Astrocyte of the hippocampus (primary cell): ENCODE measurements around the gene PCP2.
A peak's percentile ranks its signal among the peaks of the same experiment; 100 is the strongest.
"Not testable (repeated sequence)": the region's sequence is repeated elsewhere in the genome, so short reads cannot be mapped to it uniquely, and the experiment has no call there.

Experiments
- DNase-seq: peaks from one replicate; pipeline ENCODE4 v3.0.0; 2011; ENCODE audit warnings: low read depth, low spot score

Gene PCP2

GRCh38 chr19:7661744-7662538 is 28.4 kb upstream of the PCP2 start:
- no peak for DNase-seq

GRCh38 chr19:7658219-7658686 is 24.7 kb upstream of the PCP2 start:
- no peak for DNase-seq

GRCh38 chr19:7657131-7657751 is 23.7 kb upstream of the PCP2 start:
- DNase-seq: no peak

GRCh38 chr19:7655581-7655980 is 22.1 kb upstream of the PCP2 start:
- DNase-seq: no peak

DNA sequence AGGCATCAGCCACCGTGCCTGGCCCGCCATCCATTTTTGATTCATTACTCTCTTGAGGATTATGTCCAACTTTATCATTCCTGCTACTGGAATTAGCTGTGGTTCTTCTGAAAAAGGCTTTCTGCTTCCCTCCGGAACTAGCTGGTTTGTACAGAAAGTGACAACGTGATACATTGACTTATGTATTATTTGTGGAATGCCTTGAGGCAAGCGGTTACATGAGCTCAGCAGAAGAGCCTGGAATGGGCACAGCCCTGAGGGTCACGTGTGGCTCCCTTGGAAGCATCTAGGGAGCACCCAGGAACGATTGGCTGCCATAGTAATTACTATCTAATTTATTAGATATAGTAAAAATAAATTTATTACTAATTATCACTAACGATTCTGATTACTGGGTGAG is 20.9 kb upstream of the PCP2 start:
- DNase-seq: no peak

- peak; percentile 79 for DNase-seq
Measured at GRCh38 chr19:7652061-7652641, 18.6 kb upstream of the PCP2 start.

DNA sequence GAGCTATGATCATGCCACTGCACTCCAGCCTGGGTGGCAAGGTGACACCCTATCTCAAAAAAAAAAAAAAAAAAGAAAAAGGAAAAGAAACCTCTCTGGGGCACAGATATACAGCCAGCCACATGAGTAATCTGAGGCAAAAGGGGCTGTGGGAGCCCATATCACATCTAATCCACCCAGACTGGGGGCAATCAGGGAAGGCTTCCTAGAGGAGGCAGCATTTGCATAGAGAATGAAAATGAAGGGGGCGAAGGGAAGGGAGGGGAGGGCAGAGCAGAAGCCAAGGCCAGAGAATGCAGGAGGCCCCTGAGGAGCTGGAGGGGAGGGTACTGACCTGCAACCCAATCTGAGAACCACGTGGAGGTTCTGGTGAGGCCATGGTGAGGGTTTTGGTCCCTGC is 16.6 kb upstream of the PCP2 start:
- DNase-seq: no peak

GRCh38 chr19:7648265-7649014 is 14.9 kb upstream of the PCP2 start:
- no peak for DNase-seq

DNA sequence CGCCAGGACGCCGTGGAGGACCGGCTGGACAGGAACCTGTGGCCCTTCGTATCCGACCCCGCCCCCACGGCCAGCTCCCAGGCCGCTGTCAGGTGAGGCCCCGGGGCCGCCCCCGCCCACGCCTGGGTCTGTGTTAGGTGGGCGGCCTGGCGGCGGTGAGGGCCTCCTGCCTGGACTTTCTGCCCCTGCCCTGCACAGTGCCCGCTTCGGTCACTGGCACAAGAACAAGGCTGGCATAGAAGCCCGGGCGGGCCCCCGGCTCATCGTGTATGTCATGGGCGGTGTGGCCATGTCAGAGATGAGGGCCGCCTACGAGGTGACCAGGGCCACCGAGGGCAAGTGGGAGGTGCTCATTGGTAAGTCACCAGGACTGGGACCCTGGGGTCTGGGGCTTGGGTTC is 13.6 kb upstream of the PCP2 start:
- no peak for DNase-seq

GRCh38 chr19:7646426-7646700 is 12.8 kb upstream of the PCP2 start:
- DNase-seq: no peak

DNA sequence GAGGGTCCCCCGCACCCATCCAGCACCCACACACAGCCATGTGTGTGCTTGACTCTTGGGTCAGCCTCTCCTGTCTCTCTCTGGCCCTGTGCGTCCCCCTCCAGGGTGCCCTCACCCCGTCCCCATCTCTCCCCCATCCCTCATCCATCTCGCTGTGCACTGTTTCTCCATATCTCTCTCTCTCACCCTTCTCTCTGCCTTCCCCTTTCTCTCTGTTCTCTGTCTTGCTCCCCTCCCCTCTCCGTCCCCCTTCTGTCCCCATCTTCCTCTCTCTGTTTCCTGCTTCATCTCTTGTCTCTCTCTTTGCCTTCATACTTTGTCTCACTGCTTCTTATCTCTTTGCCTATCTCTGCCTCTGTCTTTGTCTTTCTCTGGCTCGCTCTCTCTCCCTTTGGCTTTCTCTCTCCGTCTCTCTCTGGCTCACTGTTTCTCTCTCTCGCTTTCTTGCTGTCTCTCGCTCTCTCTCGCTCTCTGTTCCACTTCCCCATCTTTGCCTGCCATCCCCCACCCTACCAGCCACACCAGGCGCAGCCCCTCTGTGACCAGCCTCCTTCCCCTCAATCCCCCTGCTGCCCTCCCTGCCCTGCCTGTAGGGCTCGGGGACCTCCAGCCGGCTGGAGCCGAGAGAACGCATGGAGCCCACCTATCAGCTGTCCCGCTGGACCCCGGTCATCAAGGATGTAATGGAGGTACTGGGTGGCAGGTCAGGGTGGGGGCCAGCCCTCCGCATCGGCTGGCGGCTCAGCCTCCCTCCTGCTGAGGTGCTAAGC is 12.3 kb upstream of the PCP2 start:
- DNase-seq: no peak

GRCh38 chr19:7645163-7645562 is 11.6 kb upstream of the PCP2 start:
- no peak for DNase-seq

DNA sequence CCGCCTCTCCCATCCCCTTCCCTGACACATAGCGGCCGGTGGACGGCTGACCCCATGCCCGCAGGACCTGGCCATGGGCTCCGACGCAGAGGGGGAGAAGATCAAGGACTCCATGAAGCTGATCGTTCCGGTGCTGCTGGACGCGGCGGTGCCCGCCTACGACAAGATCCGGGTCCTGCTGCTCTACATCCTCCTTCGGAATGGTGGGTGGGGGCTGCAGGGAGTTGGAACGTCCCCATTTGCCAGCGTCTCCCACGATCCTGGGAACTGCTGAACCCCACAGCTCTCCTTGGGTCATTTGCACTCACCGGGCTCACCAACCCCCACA is 11.0 kb upstream of the PCP2 start:
- DNase-seq: no peak

- not testable (repeated sequence) for DNase-seq
Measured at GRCh38 chr19:7643629-7644549, 10.4 kb upstream of the PCP2 start.

DNA sequence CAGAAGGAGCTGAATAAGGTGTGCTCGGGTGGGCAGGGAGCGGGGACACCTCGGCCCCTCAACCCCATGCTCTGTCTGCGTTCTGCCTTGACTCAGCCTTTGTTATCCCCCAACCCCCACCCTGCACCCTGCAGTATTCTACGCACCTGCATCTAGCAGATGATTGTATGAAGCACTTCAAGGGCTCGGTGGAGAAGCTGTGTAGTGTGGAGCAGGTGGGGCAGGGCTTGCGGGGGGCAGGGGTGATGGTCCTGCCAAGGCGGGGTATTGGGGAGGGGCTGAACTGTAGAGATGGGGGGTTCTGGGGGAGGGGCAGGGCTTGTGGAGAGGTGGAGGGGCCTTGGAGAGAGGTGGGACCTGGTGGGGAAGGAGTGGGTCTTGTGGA is 9.5 kb upstream of the PCP2 start:
- DNase-seq: no peak

- DNase-seq: no peak
Measured at GRCh38 chr19:7642295-7643030, 8.9 kb upstream of the PCP2 start.

DNA sequence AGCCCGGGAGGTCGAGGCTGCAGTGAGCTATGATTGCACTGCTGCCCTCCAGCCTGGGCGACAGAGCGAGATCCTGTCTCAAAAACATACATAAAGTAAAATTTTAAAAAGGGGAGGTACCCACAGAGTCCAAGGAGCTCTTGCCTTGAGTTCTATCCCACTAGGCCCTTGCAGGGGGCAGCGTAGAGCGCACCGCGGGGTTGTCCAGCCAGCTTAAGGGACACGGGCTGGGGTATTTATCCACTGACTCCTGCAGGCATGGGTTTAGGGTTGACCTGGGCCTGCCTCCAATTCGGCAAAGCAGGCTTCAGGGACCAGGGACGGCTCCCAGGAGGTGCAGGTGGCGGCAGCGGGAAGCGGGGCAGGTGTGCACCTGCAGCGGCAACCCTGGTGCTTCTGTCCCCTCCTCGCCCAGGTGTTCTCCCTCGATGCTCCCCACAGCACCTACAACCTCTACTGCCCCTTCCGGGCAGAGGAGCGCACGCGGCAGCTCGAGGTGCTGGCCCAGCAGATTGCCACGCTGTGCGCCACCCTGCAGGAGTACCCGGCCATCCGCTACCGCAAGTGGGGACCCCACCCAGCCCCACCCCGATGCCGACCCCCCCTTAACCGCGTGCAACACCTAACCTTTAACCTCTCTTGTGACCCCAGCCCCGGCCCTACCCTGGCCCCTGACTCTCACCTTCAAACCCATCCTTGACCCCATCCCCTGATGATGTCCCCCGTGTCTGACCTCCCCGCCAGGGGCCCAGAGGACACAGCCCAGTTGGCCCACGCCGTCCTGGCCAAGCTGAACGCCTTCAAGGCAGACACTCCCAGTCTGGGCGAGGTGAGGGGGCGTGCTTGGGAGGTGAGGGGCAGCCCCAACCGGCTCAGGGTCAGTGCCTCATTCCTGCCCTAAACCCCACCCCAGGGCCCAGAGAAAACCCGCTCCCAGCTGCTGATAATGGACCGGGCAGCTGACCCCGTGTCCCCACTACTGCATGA is 8.1 kb upstream of the PCP2 start:
- DNase-seq: no peak

DNA sequence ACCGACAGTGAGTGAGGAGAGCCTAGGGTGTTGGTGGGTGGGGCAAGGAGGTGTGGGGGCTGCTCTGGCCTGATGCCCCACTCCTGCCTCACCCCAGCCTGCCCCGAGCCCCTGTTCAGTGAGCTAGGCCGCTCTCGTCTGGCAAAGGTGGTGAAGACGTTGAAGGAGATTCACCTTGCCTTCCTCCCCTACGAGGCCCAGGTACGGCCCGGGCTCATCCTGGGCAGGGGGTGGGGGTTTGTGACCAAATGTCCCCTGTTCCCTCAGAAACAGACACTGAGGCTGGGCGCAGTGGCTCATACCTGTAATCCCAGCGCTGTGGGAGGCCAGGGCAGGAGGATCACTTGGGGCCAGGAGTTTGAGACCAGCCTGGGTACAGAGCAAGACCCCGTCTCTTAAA is 7.3 kb upstream of the PCP2 start:
- no peak for DNase-seq

GRCh38 chr19:7639863-7640348 is 6.4 kb upstream of the PCP2 start:
- no peak for DNase-seq
